Endothelial cell of umbilical vein (primary cell): ENCODE data around the gene AURKAIP1. TPM values are rescaled to one million over a fixed set of nuclear protein-coding genes. Genes with fewer than 3 reads are reported as not detected.

Experiments used
- BruUV-seq: library from RNA; stranded (reverse); fragments of 400-500 nt; replicated peaks from 2 replicates; lab custom pipeline; 2021; lab: Mats Ljungman, UMichigan
- CTCF ChIA-PET: fragments of 300-600, 350-600 bp; sonication (Branson Sonifier 250); formaldehyde crosslinking; loops from one replicate; lab custom pipeline; 2021; ENCODE audit warnings: antibody characterized with exemption, inconsistent platforms; lab: Charles Lee
- POLR2A ChIA-PET: fragments of 300-600, 350-600 bp; sonication (Branson Sonifier 250); formaldehyde crosslinking; loops from one replicate; lab custom pipeline; 2021; ENCODE audit warnings: antibody characterized with exemption, inconsistent platforms; lab: Charles Lee
- DNase-seq: peaks from one replicate; pipeline ENCODE4 v3.0.0-alpha.2; 2011; ENCODE audit warnings: low read depth, low spot score
- FAIRE-seq: peaks from 2 replicates; lab custom pipeline; 2011; peaks lifted over from hg19 to GRCh38; lab: Jason Lieb, UNC
- H2AFZ ChIP-seq: 2 replicates; pipeline ENCODE4 v1.6.0; 2012; ENCODE audit warnings: low read depth, low read length, control low read depth, inconsistent platforms
- H3K27ac ChIP-seq: 2 replicates; pipeline ENCODE4 v1.5.1; 2011; ENCODE audit warnings: low read depth, mild to moderate bottlenecking, control low read depth, low read length, moderate library complexity; ENCODE audit not compliant: insufficient read depth
- H3K27me3 ChIP-seq, 2 experiments: 2 replicates each; pipeline versions ENCODE4 v1.6.0 to v1.6.1; 2011; ENCODE audit warnings: low read length in 2 of 2, mixed read lengths in 1 of 2; ENCODE audit not compliant: control insufficient read depth in 2 of 2, insufficient read depth in 2 of 2
- H3K36me3 ChIP-seq, 2 experiments: 2 replicates in 1 of 2; 3 replicates in 1 of 2; pipeline ENCODE4 v1.5.1; 2011; ENCODE audit warnings: low read length in 2 of 2, mild to moderate bottlenecking in 1 of 2, moderate library complexity in 1 of 2; ENCODE audit not compliant: control insufficient read depth in 2 of 2, insufficient read depth in 2 of 2; ENCODE audit errors: extremely low read depth in 1 of 2
- H3K4me1 ChIP-seq: 3 replicates; pipeline ENCODE4 v1.5.1; 2011; ENCODE audit warnings: mild to moderate bottlenecking, low read length; ENCODE audit not compliant: control insufficient read depth, insufficient read depth; ENCODE audit errors: extremely low read depth
- H3K4me2 ChIP-seq: 2 replicates; pipeline ENCODE4 v1.6.1; 2011; ENCODE audit warnings: low read length, control low read depth, mixed read lengths; ENCODE audit not compliant: insufficient read depth
- H3K4me3 ChIP-seq, 3 experiments: fragments of 200-600 bp in 1 of 3; sonication (generic), shearing (Covaris generic) in 1 of 3; replicated peaks in 1 of 3; 2 replicates each; pipeline ENCODE4 v1.5.1; 2011 to 2016; ENCODE audit warnings: control low read depth in 3 of 3, low read length in 3 of 3, mild to moderate bottlenecking in 2 of 3, inconsistent platforms in 1 of 3, low read depth in 1 of 3, moderate library complexity in 1 of 3; ENCODE audit not compliant: insufficient read depth in 1 of 3
- H3K79me2 ChIP-seq: 2 replicates; pipeline ENCODE4 v1.6.0; 2012; ENCODE audit warnings: low read length, inconsistent platforms; ENCODE audit not compliant: control insufficient read depth, insufficient read depth
- H3K9ac ChIP-seq: replicated peaks from 2 replicates; pipeline ENCODE3; 2011; ENCODE audit warnings: low read length, control low read depth; ENCODE audit not compliant: insufficient read depth; ENCODE audit errors: extremely low read depth
- H3K9me1 ChIP-seq: replicated peaks from 3 replicates; pipeline ENCODE4 v1.6.0; 2011; ENCODE audit warnings: mild to moderate bottlenecking, low read length; ENCODE audit not compliant: control insufficient read depth, insufficient read depth; ENCODE audit errors: extremely low read depth
- H3K9me3 ChIP-seq: replicated peaks from 2 replicates; pipeline ENCODE4 v1.5.1; 2012; ENCODE audit warnings: low read length, inconsistent platforms; ENCODE audit not compliant: control insufficient read depth, insufficient read depth
- H4K20me1 ChIP-seq: replicated peaks from 2 replicates; pipeline ENCODE3; 2011; ENCODE audit warnings: mild to moderate bottlenecking, low read length; ENCODE audit not compliant: control insufficient read depth, insufficient read depth; ENCODE audit errors: extremely low read depth
- EZH2 ChIP-seq: IDR thresholded peaks from 2 replicates; pipeline ENCODE4 v1.6.1; 2012; ENCODE audit warnings: borderline replicate concordance, low read depth, mild to moderate bottlenecking, moderate library complexity, low read length, inconsistent platforms; ENCODE audit not compliant: severe bottlenecking
- FOS ChIP-seq: IDR thresholded peaks from 2 replicates; pipeline ENCODE4 v1.6.1; 2011; ENCODE audit warnings: mild to moderate bottlenecking, low read length, moderate library complexity, borderline replicate concordance; ENCODE audit not compliant: insufficient read depth
- GATA2 ChIP-seq: IDR thresholded peaks from 2 replicates; pipeline ENCODE4 v1.7.0; 2011; ENCODE audit warnings: low read depth, mild to moderate bottlenecking, moderate library complexity, mixed read lengths, low read length; ENCODE audit not compliant: insufficient read length, insufficient read depth
- JUN ChIP-seq: IDR thresholded peaks from 2 replicates; pipeline ENCODE4 v1.6.1; 2011; ENCODE audit warnings: borderline replicate concordance, low read depth; ENCODE audit not compliant: insufficient read length, insufficient read depth
- MAX ChIP-seq: IDR thresholded peaks from 2 replicates; pipeline ENCODE4 v1.6.1; 2011; ENCODE audit not compliant: insufficient read depth, insufficient read length
- MYC ChIP-seq: IDR thresholded peaks from one replicate; pipeline ENCODE4 v1.6.1; 2011; ENCODE audit warnings: mild to moderate bottlenecking, low read depth, low read length
- POLR2A ChIP-seq: IDR thresholded peaks from 2 replicates; pipeline ENCODE4 v1.6.1; 2012; ENCODE audit warnings: low read depth, mild to moderate bottlenecking, control low read depth, low read length
- POLR2AphosphoS5 ChIP-seq: IDR thresholded peaks from 2 replicates; pipeline ENCODE4 v1.6.1; 2012; ENCODE audit warnings: low read depth, mild to moderate bottlenecking, control low read depth, low read length, moderate library complexity; ENCODE audit not compliant: insufficient read depth
- dilution Hi-C: fragments of 300-500 bp; cut with MboI; formaldehyde crosslinking; loops from one replicate; pipeline ENCODE4 v1.15.0; 2019; ENCODE audit warnings: low sequenced_read_pairs; ENCODE audit not compliant: extremely low pct_ligation_motif_present
- intact Hi-C: fragments of 100-400 bp; cut with micrococcal nuclease; formaldehyde crosslinking; loops from one replicate; pipeline ENCODE4 v1.10.0; 2022
- polyA plus RNA-seq, 4 experiments: library from polyadenylated mRNA; depleted of rRNA in 3 of 4; stranded (reverse) in 3 of 4; unstranded in 1 of 4; fragments of >200 nt; gene quantifications; 2 replicates each; pipeline versions ENCODE4 v1.2.1 to v1.2.3, GENCODE V29; 2011 to 2012; ENCODE audit warnings: missing spikeins in 1 of 4
- total RNA-seq: library from RNA; stranded (reverse); gene quantifications from 2 replicates; pipeline ENCODE4 v1.2.3, GENCODE V29; 2021
- TF ChIP-seq, protein P1 (sequence below), 2 donors: IDR thresholded peaks; 1 replicate in 1 of 2; 2 replicates in 1 of 2; pipeline ENCODE4 v1.5.1; 2011; ENCODE audit warnings: low read length in 2 of 2, mild to moderate bottlenecking in 2 of 2, moderate library complexity in 2 of 2, control low read depth in 1 of 2, inconsistent platforms in 1 of 2, low read depth in 1 of 2; ENCODE audit not compliant: insufficient read depth in 1 of 2; ENCODE audit errors: extremely low read depth in 1 of 2

AURKAIP1 gene
- total and polyA plus RNA-seq, 2 donors (not counting 3 experiments of a cell fraction or from before 2014, with no cell fraction given): 73.3 to 151 TPM

GRCh38 chr1:1333551-1334241, 41.3 kb downstream of the AURKAIP1 start:
- BruUV-seq: no TSS peak
- no peak for TF ChIP-seq MAX
- TF ChIP-seq GATA2: no peak
- no peak for TF ChIP-seq POLR2AphosphoS5
- TF ChIP-seq, protein P1, sequence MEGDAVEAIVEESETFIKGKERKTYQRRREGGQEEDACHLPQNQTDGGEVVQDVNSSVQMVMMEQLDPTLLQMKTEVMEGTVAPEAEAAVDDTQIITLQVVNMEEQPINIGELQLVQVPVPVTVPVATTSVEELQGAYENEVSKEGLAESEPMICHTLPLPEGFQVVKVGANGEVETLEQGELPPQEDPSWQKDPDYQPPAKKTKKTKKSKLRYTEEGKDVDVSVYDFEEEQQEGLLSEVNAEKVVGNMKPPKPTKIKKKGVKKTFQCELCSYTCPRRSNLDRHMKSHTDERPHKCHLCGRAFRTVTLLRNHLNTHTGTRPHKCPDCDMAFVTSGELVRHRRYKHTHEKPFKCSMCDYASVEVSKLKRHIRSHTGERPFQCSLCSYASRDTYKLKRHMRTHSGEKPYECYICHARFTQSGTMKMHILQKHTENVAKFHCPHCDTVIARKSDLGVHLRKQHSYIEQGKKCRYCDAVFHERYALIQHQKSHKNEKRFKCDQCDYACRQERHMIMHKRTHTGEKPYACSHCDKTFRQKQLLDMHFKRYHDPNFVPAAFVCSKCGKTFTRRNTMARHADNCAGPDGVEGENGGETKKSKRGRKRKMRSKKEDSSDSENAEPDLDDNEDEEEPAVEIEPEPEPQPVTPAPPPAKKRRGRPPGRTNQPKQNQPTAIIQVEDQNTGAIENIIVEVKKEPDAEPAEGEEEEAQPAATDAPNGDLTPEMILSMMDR (IDR thresholded peaks at IDR 0.05; ENCODE audit: extremely low read depth in 1 of 2, insufficient read depth in 1 of 2, low read depth in 1 of 2, low read length in 2 of 2): no peak
- TF ChIP-seq FOS: no peak
- TF ChIP-seq EZH2: no peak
- no peak for TF ChIP-seq POLR2A
- no peak for TF ChIP-seq MYC
- TF ChIP-seq JUN: no peak
- ChIA-PET CTCF (no interaction called here), POLR2A (no interaction called here)
- H3K4me2 ChIP-seq: no peak overlapping the region
- FAIRE-seq (no peak), DNase-seq (no peak)
- no peaks in the 10 kb centered on the region for H3K4me1 ChIP-seq
- no peak overlapping the region for H2AFZ ChIP-seq
- dilution Hi-C loops (no loop called here), intact Hi-C loops (no loop called here)
- H3K27ac ChIP-seq: no peak overlapping the region
- no peaks in the 10 kb centered on the region for H4K20me1 ChIP-seq
- no peak overlapping the region for H3K9ac ChIP-seq
- no peaks in the 10 kb centered on the region for H3K9me1 ChIP-seq
- H3K27me3 ChIP-seq: no peaks in the 10 kb centered on the region
- H3K79me2 ChIP-seq: no peaks in the 10 kb centered on the region
- no peaks in the 10 kb centered on the region for H3K9me3 ChIP-seq
- peaks cover 0 to 4% of the 10 kb centered on the region in 2 experiments for H3K36me3 ChIP-seq
- no peak overlapping the region for H3K4me3 ChIP-seq
